HT-29 (cell line): ENCODE measurements around the gene CST4. TPM values are rescaled to one million over a fixed set of nuclear protein-coding genes. Genes with fewer than 3 reads are reported as not detected.
"Not testable (repeated sequence)": the region's sequence is repeated elsewhere in the genome, so short reads cannot be mapped to it uniquely, and the experiment has no call there.

ENCODE experiments used
- DNase-seq: peaks from one replicate; pipeline ENCODE4 v3.0.0-alpha.2; 2015; ENCODE audit warnings: low spot score
- small RNA-seq: library from RNA; depleted of rRNA; stranded (forward); fragments of <200 nt; gene quantifications from one replicate; pipeline ENCODE3, GENCODE V24; 2014
- total RNA-seq: library from RNA; depleted of rRNA; stranded (reverse); fragments of >200 nt; shearing (Covaris generic); gene quantifications from 2 replicates; pipeline ENCODE4 v1.2.3, GENCODE V29; 2014; rRNA removed

The CST4 gene
- total RNA-seq, 1 experiment from 2014 or later: 0.25 TPM

GRCh38 chr20:23643659-23644058 is 45.2 kb downstream of the CST4 start:
- no peak for DNase-seq

DNA sequence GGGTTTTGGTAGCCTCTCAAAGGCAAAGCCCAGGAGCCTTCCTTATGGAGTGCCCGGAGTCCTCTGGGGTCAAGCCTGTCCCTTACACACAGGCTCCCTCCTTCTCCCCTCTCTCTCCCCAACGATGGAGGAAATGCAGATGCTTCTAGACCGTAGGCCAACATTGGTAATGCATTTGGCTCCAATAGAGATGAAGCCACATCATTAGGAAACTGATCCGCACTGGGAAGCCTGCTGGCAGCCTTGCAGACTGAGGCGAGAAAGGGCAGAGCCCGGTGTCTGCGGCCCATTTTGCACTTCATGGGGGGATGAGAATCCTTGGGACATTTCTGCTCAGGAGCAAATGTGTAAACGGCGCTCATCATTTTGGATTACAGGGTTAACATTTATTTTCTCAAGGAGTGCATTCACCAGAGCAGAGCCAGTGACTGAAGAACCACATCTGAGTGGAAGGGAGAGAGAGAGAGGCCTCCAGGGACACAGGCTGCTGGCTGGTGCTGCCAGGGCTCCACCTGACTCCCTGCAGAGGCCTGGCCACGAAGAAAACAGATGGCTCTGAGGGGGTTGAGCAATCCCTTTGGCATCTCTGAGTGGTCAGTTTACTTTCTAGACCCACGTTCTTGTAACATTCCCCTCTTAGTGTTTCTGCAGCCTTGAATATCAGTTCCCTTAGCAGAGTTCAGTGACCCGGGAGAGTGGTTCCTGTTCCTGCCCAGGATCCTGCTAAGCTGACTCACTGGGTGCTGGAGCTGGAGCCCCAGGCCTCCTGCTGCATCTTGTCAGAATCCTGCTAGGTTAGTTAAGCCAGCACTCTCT is 46.7 kb downstream of the CST4 start:
- DNase-seq: no peak

GRCh38 chr20:23640671-23641667 is 47.9 kb downstream of the CST4 start:
- DNase-seq: no peak

DNA sequence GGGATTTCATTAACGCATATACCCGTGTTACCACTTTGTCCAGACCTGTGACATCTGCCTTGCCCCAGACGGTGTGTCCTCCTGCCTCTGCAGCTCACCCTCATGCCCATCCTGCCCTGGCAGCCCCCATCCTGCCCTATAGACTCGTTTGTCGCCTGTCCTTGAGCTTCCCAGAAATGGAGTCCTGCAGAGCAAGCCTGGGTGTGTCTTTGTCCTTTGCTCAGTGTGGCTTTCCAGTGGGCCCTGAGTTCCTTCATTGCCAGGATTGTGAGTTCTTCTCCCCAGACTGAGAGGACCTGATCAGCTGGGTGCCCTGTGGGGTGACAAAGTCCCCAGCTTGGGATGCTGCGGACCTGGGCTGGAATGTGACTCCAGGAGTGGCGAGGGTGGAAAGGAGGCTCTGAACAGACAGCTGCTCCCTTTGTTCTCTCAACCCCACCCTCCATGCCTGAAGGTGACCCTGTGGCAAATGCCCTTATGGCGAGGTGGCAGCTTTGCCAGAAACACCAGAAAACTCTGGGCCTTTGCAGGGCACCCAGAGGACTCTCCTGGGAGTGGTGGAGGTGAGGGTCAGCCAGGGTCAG is 48.7 kb downstream of the CST4 start:
- no peak for DNase-seq

DNA sequence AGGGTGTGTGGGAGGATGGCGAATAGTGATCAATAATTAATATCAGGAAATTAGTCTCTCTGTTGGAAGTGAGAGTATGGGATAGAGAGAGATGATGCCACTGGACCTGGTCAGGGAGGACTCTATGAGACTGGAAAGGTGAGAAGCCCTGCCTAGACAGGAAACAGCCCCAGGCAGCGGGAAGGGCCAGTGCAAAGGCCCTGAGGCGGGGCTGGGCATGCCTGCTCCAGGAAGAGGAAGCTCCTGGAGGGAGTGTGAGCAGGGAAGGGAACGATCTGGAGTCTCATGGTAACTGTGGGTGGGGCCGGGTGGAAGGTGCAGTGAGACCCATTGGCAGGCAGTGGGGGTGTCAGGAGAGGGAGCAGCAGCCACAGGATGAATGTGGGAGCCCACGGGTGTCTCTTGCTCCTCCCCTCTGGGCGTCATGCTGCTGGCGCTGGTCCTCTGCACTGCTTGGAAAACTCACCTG is 49.3 kb downstream of the CST4 start:
- DNase-seq: peak; percentile 17

DNA sequence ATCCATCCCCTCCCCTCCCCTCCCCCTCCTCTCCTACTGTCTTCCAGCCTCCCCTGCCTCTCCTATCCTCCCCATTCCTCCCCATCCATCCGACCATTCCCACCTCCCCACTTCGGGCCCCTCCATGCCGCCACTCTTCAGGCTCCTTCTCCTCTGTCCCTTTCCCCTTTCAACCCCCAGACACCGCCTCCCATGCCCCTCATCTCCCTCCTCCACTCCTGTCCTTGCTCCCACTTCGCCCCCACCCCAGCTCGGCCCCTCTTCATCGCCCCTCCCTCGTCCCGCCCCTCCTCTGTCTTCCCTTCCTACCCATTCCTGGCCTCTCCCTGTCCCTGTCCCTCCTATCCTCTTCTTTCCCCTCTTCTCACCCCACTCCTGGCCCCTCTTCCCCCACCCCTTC is 50.5 kb downstream of the CST4 start:
- DNase-seq: no peak

DNA sequence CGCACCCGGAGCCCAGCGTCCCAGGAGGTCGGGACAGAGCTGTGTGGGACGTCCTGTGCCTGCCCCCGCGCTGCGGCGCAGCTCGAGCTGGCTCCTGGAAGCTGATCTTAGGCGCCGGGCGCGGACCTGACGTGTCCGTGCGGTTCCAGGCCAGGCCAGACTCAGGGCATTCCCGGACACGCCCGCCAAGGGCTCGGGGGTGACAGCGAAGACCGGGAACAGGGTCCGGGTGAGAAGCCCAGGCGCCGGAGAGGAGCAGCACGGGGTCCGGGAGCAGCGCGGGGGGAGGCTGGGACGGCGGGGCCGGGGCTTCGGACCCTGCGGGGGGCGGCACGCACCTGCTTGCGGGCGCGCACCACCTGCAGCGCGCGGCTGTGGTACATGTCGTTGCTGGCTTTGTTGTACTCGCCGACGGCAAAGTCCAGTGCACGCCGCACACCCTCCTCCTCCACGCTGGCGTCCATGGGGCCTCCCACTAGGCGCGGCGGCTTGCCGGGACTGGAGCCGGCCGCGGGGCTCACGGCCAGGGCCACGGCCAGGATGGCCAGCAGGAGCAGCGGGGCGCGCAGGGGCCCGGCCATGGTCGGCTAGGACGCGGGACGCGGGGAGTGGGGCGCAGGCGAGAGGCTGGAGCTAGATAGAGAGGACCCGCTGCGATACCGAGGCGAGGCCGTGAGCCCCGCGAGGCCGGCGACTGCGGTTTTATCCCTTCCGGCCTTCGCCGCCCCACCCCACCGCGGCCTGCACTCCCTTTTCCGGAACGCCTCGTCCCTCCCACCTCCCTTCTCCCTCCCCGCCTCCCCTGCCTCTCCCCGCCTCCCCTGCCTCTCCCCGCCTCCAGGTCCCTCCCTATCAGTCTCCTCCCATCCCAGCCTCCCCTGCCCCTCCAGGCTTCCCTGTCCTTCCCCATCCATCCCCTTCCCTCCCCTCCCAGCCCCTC is 51.3 kb downstream of the CST4 start, which contains the start of gene CST3:
CST3 (minus strand) TSS at position 674 of the 940 bp plus-strand sequence; CDS start at position 581, 93 bp downstream.
- peak; percentile 84 for DNase-seq

DNA sequence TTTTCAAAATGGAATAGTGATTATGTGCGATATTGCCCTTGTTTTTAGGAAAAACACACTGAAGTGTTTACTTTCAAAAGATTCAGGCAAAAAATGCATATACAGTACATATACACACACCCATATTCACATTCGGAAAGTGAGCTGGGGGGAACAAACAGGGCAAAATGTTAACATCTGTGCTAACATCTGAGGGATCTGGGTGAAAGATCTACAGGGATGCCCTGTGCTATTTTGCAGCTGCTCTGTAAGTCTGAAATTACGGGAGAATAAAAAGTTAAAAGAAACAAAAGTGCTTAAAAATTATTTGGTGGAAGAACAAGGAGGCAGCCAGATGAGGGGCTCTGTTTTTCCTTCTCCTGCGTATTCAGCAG is 51.9 kb downstream of the CST4 start:
- DNase-seq: no peak

GRCh38 chr20:23636182-23636907 is 52.5 kb downstream of the CST4 start:
- DNase-seq: no peak

DNA sequence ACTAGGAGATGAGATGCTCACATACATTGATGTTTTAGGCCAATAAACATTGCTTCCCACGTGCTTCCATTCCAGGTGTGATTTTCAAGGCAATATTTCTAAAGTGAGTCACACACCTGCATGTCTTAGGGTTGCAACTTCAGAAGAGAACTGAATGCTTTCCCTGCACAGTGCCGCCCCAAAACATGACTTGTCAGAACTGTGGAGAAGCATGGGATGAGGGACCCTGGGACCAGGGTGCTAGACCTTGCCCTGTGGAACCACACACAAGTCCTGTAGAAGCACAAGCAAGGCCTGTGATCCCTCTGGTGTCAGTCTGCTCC is 53.1 kb downstream of the CST4 start:
- not testable (repeated sequence) for DNase-seq

Small RNA genes lying within 50 kb of the gene (small RNA-seq; reads per million reads assigned to genes)
- not detected for gene CST2P1

Other genes with a start within 250 kb of the CST4 start
- gene CSTL1, start 249.4 kb downstream of the CST4 start, total RNA-seq: not detected in 2 replicates
- gene CST11, start 236.2 kb downstream of the CST4 start, total RNA-seq: not detected in 2 replicates
- not detected in 2 replicates for gene CST8, start 197.9 kb downstream of the CST4 start, total RNA-seq
- not detected in 2 replicates for gene CST9L, start 120.6 kb downstream of the CST4 start, total RNA-seq
- not detected in 2 replicates for gene CST9, start 83.1 kb downstream of the CST4 start, total RNA-seq
- gene CST3, start 51.1 kb downstream of the CST4 start, total RNA-seq: 417 and 453 TPM in 2 replicates
- gene CST1, start 61.9 kb upstream of the CST4 start, total RNA-seq: 0.39 and 2.3 TPM in 2 replicates
- not detected in 2 replicates for gene CST2, start 137.7 kb upstream of the CST4 start, total RNA-seq
- gene CST5, start 190.7 kb upstream of the CST4 start, total RNA-seq: not detected in 2 replicates